Mucosa of descending colon (tissue), 3 donors: ENCODE measurements around the gene MEIOC. TPM values are rescaled to one million over a fixed set of nuclear protein-coding genes. Genes with fewer than 3 reads are reported as not detected.
"Not testable (repeated sequence)": the region's sequence is repeated elsewhere in the genome, so short reads cannot be mapped to it uniquely, and the experiment has no call there.

Experiments
- ATAC-seq: fragments of 200-7000 bp; cut with Tn5 transposase; one replicate; pipeline ENCODE4 v1.9.1; 2020; ENCODE audit warnings: mild to moderate bottlenecking, moderate library complexity
- DNase-seq, 3 donors: peaks; one replicate each; pipeline ENCODE4 v3.0.0-alpha.2; 2020
- H3K36me3 ChIP-seq: fragments of 200-600 bp; one replicate; pipeline ENCODE4 v1.8.0; 2021; ENCODE audit warnings: low read depth, mild to moderate bottlenecking
- H3K4me1 ChIP-seq: fragments of 200-600 bp; one replicate; pipeline ENCODE4 v1.8.0; 2021; ENCODE audit warnings: low read depth, mild to moderate bottlenecking
- H3K4me3 ChIP-seq: fragments of 200-600 bp; one replicate; pipeline ENCODE4 v1.8.0; 2021; ENCODE audit warnings: mild to moderate bottlenecking
- H3K9me3 ChIP-seq: fragments of 200-600 bp; one replicate; pipeline ENCODE4 v1.8.0; 2021; ENCODE audit warnings: mild to moderate bottlenecking
- intact Hi-C, 2 donors: fragments of 100-400 bp; cut with DNase I in 1 of 2; cut with micrococcal nuclease in 1 of 2; formaldehyde crosslinking; loops; one replicate each; pipeline versions ENCODE4 v1.11.0 to v1.11.1; 2022; cut with DNase I, micrococcal nuclease
- total RNA-seq, 3 donors: library from RNA; stranded (reverse); fragmentation: NEBNext Ultra II Directional in 2 of 3; extraction: Animal tissue kit (Norgen Biotek cat#: 25700) in 2 of 3; gene quantifications; one replicate each; pipeline versions ENCODE4 v1.2.1 to v1.2.4, GENCODE V29; 2021 to 2023
- TF ChIP-seq, protein P1 (sequence below): fragments of 200-600 bp; IDR thresholded peaks from one replicate; pipeline ENCODE4 v1.8.0; 2022; ENCODE audit warnings: antibody characterized with exemption, mild to moderate bottlenecking
- donor health status: DM: no; HTN: no; CAD: no; lungs with moderate emphysema.
- donor health status: DM: no; HTN: no; CAD: no.
- donor health status: DM: no; HTN: yes; CAD: no.

The MEIOC gene
- total RNA-seq, 3 donors from 2014 or later, result 0.16 TPM; not detected in 2

DNA sequence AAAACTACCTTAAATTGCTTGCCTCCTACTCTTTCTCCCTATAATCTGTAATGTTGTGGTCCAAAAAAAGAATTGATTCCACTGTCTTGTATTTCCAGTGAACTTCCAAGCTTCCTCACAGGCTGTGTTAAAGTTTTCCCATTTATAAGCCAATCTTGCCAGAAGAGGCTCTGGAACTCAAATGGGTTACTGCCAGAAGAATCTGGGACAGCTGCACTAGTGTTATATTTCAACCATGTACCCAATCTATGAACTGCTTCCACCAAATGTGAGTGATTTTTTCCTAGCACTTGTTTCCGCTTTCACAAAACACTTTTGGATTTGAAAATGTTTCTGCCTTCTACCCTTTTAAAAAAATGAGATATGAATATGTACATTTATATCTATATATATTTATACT lies 31.5 kb downstream of the MEIOC start:
- peaks cover 12% of the 10 kb centered on the region for H3K4me1 ChIP-seq
- TF ChIP-seq, protein P1, sequence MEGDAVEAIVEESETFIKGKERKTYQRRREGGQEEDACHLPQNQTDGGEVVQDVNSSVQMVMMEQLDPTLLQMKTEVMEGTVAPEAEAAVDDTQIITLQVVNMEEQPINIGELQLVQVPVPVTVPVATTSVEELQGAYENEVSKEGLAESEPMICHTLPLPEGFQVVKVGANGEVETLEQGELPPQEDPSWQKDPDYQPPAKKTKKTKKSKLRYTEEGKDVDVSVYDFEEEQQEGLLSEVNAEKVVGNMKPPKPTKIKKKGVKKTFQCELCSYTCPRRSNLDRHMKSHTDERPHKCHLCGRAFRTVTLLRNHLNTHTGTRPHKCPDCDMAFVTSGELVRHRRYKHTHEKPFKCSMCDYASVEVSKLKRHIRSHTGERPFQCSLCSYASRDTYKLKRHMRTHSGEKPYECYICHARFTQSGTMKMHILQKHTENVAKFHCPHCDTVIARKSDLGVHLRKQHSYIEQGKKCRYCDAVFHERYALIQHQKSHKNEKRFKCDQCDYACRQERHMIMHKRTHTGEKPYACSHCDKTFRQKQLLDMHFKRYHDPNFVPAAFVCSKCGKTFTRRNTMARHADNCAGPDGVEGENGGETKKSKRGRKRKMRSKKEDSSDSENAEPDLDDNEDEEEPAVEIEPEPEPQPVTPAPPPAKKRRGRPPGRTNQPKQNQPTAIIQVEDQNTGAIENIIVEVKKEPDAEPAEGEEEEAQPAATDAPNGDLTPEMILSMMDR, result no peak
- intact Hi-C loops, result no loop called here
- no peaks in the 10 kb centered on the region for H3K9me3 ChIP-seq
- no peak for DNase-seq
- no peak for ATAC-seq
- H3K4me3 ChIP-seq, result no peak overlapping the region
- no peaks in the 10 kb centered on the region for H3K36me3 ChIP-seq

DNA sequence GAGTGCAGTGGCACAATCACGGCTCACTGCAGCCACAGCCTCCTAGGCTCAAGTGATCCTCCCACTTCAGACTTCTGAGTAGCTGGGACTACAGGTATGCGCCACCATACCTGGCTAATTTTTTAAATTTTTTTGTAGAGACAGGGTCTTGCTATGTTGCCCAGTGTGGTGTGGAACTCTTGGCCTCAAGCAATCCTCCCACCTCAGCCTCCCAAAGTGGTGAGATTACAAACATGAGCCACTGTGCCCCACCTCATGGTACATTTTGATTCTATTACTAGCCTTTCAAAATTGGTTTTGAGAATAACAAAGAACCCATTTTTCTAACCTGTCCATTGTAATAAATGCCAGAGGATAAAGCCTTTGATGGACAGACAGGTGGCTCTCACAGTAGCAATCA lies 31.9 kb downstream of the MEIOC start:
- ATAC-seq, result no peak
- no peaks in the 10 kb centered on the region for H3K36me3 ChIP-seq
- H3K9me3 ChIP-seq, result no peaks in the 10 kb centered on the region
- DNase-seq, result no peak
- peaks cover 12% of the 10 kb centered on the region for H3K4me1 ChIP-seq
- no peak overlapping the region for H3K4me3 ChIP-seq
- intact Hi-C loops, result no loop called here
- TF ChIP-seq, protein P1, result no peak

DNA sequence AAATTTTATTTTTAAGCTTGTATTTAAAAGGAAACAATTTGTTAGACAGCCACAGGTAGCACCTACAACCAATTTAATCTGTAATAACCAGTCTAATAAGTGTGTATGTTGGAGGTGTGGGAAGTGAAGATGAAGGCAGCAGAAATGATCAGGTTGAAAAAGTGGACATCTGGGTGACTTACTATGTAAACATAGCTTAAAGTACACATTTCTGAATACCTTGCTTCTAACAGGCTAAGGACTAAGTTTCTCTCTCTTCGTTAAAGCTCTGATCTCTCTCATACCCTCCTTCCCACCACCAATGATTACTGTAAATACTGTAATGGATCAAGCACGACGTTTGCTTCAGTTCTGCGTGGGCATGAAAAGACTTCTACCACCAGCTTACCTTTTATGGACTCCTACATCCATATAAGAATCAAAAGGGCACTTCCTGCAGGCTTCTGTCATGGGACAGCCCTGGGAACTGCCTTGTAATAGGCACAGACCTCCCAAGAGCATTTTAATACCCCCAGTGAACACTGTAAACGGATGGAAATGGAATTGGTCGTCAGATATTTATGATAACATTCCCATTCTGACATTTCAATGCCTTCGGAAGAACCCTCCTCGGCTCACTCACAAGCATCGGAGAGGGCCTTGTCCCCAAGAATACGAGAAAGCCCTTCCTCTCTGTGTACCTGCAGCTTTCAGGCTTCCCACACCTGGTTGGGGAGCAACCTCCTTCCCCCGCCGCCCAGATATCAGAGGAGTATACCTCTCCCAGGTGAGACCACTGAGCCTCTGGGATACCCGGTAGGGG lies 32.6 kb downstream of the MEIOC start:
- H3K9me3 ChIP-seq, result no peaks in the 10 kb centered on the region
- DNase-seq, result no peak
- peak; percentile 48 for ATAC-seq
- H3K4me1 ChIP-seq, result peaks cover 12% of the 10 kb centered on the region
- intact Hi-C loops, result no loop called here
- TF ChIP-seq, protein P1, result no peak
- H3K36me3 ChIP-seq, result no peaks in the 10 kb centered on the region
- peak overlapping the region; percentile 54 for H3K4me3 ChIP-seq

DNA sequence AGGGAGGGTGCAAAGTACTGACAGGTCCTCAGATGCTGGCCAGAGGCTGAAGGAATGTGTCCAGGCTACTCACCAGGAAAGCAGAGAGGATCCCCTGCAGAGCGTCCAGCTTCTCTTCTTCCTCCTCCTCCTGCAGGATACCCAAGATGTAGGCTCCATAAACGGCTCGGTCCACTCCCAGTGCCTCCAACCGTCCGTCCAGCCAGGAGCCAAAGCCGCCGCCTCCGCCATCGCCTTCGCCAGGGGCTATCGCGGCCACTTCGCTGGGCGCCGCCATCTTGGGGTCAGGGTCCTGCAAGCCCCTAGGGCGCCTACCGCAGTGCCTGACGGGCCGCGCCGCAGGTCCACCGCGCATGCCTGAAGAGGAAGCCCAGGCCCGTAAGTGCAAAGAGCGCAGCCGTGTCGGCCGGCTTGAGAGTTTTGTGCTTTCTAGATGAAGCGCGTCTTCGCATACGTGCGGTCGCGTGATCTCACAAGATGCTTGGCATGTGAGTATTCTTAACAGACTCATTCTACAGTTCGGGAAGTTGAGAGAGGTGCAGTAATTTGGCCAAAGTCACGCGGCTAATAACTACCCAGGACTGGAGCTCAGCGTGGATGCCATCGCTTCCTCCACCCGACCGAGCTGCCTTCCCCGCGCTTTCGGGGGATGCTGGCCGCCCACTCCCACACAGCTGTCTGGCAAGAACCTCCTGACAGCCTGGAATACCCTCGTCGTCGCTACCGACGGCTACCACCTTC lies 33.4 kb downstream of the MEIOC start, which contains the start of gene CCDC43:
TSS of gene CCDC43 (minus strand) at position 300 of the 741 bp plus-strand sequence. CDS start at position 277, 23 bp downstream.
- Histone ChIP-seq H3K36me3 (no peaks in the 10 kb centered on the region), H3K4me3 (peak within 1 kb of the TSS; percentile 54), H3K4me1 (peaks cover 12% of the 10 kb centered on the region), H3K9me3 (no peaks in the 10 kb centered on the region)
- peak; percentile 92 to 94 (median 93) for DNase-seq
- TF ChIP-seq, protein P1, result no peak
- intact Hi-C loops, result no loop called here
- ATAC-seq, result peak; percentile 100

DNA sequence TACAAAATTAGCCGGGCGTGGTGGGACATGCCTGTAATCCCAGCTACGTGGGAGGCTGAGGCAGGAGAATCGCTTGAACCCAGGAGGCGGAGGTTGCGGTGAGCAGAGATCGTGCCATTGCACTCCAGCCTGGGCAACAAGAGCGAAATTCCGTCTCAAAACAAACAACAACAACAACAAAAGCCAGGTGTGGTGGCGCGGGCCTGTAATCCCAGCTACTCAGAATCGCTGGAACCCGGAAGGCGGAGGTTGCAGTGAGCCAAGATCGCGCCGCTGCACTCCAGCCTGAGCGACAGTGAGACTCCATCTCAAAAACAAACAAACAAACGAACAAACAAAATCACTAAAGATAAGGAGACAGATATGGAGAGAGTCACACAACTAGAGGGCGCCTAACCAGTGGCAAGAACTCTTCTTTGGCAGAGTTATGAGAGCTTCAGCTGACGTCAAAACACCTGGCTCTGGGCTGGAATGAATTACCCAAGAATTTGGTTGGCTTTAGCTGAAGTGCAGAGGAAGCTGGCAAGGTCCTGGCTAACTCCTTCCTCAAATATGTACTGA lies 34.6 kb downstream of the MEIOC start:
- H3K36me3 ChIP-seq, H3K9me3 ChIP-seq, intact Hi-C loops, H3K4me3 ChIP-seq, ATAC-seq: not testable (repeated sequence)
- peaks cover 12% of the 10 kb centered on the region for H3K4me1 ChIP-seq
- peak in 1 of 3 donors; percentile 28 for DNase-seq

DNA sequence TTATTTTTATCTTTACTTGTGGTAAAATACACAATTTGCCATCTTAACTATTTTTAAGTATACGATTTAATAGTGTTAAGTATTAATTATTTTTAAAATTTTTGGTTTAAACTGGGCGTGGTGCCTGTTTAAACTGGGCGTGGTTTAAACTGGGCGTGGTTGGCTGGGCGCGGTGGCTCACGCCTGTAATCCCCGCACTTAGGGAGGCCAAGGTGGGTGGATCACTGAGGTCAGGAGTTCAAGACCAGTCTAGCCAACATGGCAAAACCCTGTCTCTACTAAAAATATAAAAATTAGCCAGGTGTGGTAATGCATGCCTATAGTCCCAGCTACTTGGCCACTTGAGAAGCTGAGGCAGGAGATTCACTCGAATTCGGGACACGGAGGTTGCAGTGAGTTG lies 37.3 kb downstream of the MEIOC start:
- DNase-seq (no peak), ATAC-seq (no peak)
- Histone ChIP-seq H3K4me3 (no peak overlapping the region), H3K4me1 (peaks cover 12% of the 10 kb centered on the region), H3K9me3 (no peaks in the 10 kb centered on the region), H3K36me3 (no peaks in the 10 kb centered on the region)
- intact Hi-C loops, result no loop called here
- TF ChIP-seq, protein P1, result no peak

DNA sequence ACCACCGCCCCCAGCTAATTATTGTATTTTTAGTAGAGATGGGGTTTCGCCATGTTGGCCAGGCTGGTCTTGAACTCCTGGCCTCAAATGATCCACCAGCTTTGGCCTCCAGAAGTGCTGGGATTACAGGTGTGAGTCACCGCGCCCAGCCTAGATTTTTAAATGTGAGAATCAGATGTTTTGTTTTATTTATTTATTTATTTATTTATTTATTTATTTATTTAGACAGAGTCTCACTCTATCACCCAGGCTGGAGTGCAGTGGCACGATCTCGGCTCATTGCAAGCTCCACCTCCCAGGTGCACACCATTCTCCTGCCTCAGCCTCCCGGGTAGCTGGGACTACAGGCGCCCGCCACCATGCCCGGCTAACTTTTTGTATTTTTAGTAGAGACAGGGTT lies 44.0 kb downstream of the MEIOC start:
- H3K36me3 ChIP-seq, H3K4me3 ChIP-seq, H3K9me3 ChIP-seq, DNase-seq, intact Hi-C loops, ATAC-seq, H3K4me1 ChIP-seq: not testable (repeated sequence)
